ENCODE data around the gene HIP1R. TPM values are rescaled to one million over a fixed set of nuclear protein-coding genes. Genes with fewer than 3 reads are reported as not detected.
"Not testable (repeated sequence)": the region's sequence is repeated elsewhere in the genome, so short reads cannot be mapped to it uniquely, and the experiment has no call there.

HIP1R gene
- total and polyA plus RNA-seq, 2 experiments from 2014 or later: 7.6 to 16.3 TPM

- DNase-seq: peak; percentile 72
- Histone ChIP-seq H3K4me2 (ENCODE audit: unreplicated experiment) (peak overlapping the region; percentile 74), H4K20me1 (ENCODE audit: insufficient read depth) (peaks cover 7% of the 10 kb centered on the region; the same call in 1 of the 2 replicates), H3K4me1 (ENCODE audit: insufficient read depth) (peaks cover 59% of the 10 kb centered on the region), H3K4me3 (peak overlapping the region; percentile 45), H3K79me2 (ENCODE audit: insufficient read depth) (peaks cover 88% of the 10 kb centered on the region), H3K27me3 (replicated peaks; ENCODE audit: insufficient read depth) (no peaks in the 10 kb centered on the region), H3K9ac (peak overlapping the region; percentile 38), H3F3A (ENCODE audit: insufficient read depth) (peaks cover 52% of the 10 kb centered on the region), H2AFZ (no peak overlapping the region), H3K9me2 (ENCODE audit: insufficient read depth) (no peaks in the 10 kb centered on the region), H3K36me3 (ENCODE audit: low read depth) (no peaks in the 10 kb centered on the region), H3K9me3 (ENCODE audit: low read depth) (no peaks in the 10 kb centered on the region), H3K27ac (peak overlapping the region; percentile 57)
- whole genome bisulfite sequencing, 2 experiments (ENCODE audit: low coverage in 1 of 2, low lambda C conversion rate in 2 of 2, missing lambda C conversion rate in 2 of 2): 59 to 62% methylated on average over 10 of the region's 10 CpGs
- TF ChIP-seq EZH2 (IDR thresholded peaks at IDR 0.05; ENCODE audit: insufficient read depth, poor library complexity, severe bottlenecking) (no peak), EZH2phosphoT487 (IDR thresholded peaks at IDR 0.05; ENCODE audit: insufficient read depth, low read depth) (no peak)
- in situ Hi-C loops (cut with MboI): no loop called here
Observed at GRCh38 chr12:122891661-122892525, 56.6 kb downstream of the HIP1R start.

GRCh38 chr12:122892724-122893123 lies 57.5 kb downstream of the HIP1R start:
- H4K20me1 ChIP-seq (ENCODE audit: insufficient read depth); H3K4me3 ChIP-seq; in situ Hi-C loops (cut with MboI); H3K27me3 ChIP-seq (replicated peaks; ENCODE audit: insufficient read depth); H3K4me2 ChIP-seq (ENCODE audit: unreplicated experiment); H3K9me3 ChIP-seq (ENCODE audit: low read depth); H3K9me2 ChIP-seq (ENCODE audit: insufficient read depth); H2AFZ ChIP-seq; H3K36me3 ChIP-seq (ENCODE audit: low read depth); H3K9ac ChIP-seq; DNase-seq; H3K27ac ChIP-seq: not testable (repeated sequence)
- H3K4me1 ChIP-seq (ENCODE audit: insufficient read depth): peaks cover 54% of the 10 kb centered on the region
- H3K79me2 ChIP-seq (ENCODE audit: insufficient read depth): peaks cover 80% of the 10 kb centered on the region
- WGBS, 2 experiments (ENCODE audit: low coverage in 1 of 2, low lambda C conversion rate in 2 of 2, missing lambda C conversion rate in 2 of 2): 94 to 99% methylated on average over 9 of the region's 9 CpGs
- peaks cover 52% of the 10 kb centered on the region for H3F3A ChIP-seq (ENCODE audit: insufficient read depth)

- Histone ChIP-seq H3K36me3 (ENCODE audit: low read depth) (no peaks in the 10 kb centered on the region), H3K27me3 (replicated peaks; ENCODE audit: insufficient read depth) (no peaks in the 10 kb centered on the region), H3K4me3 (peak overlapping the region; percentile 90), H3F3A (ENCODE audit: insufficient read depth) (peaks cover 52% of the 10 kb centered on the region), H3K27ac (peak overlapping the region; percentile 34), H3K9me2 (ENCODE audit: insufficient read depth) (no peaks in the 10 kb centered on the region), H3K79me2 (ENCODE audit: insufficient read depth) (peaks cover 73% of the 10 kb centered on the region), H3K4me1 (ENCODE audit: insufficient read depth) (peaks cover 54% of the 10 kb centered on the region), H3K9me3 (ENCODE audit: low read depth) (no peaks in the 10 kb centered on the region), H3K4me2 (ENCODE audit: unreplicated experiment) (peak overlapping the region; percentile 92), H3K9ac (peak overlapping the region; percentile 96; the same call in 1 of the 2 replicates), H2AFZ (no peak overlapping the region), H4K20me1 (ENCODE audit: insufficient read depth) (peaks cover 7% of the 10 kb centered on the region; the same call in 1 of the 2 replicates)
- DNase-seq: no peak
- TF ChIP-seq EZH2phosphoT487 (IDR thresholded peaks at IDR 0.05; ENCODE audit: insufficient read depth, low read depth) (no peak), EZH2 (IDR thresholded peaks at IDR 0.05; ENCODE audit: insufficient read depth, poor library complexity, severe bottlenecking) (no peak)
- WGBS, 2 experiments (ENCODE audit: low coverage in 1 of 2, low lambda C conversion rate in 2 of 2, missing lambda C conversion rate in 2 of 2): 96 to 99% methylated on average over 7 of the region's 7 CpGs
- in situ Hi-C loops (cut with MboI): no loop called here
Observed at GRCh38 chr12:122893208-122894153, 58.2 kb downstream of the HIP1R start.

Data from GM23248 (cell line).